Activated naive CD8-positive, alpha-beta T cell treated with anti-CD3 and anti-CD28 coated beads, Interleukin-2, amount 50 U/mL, for 24 hours (primary cell): ENCODE results near the gene NDRG2.

ENCODE experiments used
- ATAC-seq: fragments of 150-1000 bp; cut with Tn5 transposase; one replicate; pipeline ENCODE4 v1.10.0; 2021
- DNase-seq: peaks from one replicate; pipeline ENCODE4 v3.0.0; 2021
- H3K27ac Mint-ChIP-seq: one replicate; pipeline ENCODE4 v1.8.0; 2021; ENCODE audit warnings: mild to moderate bottlenecking, mixed read lengths
- H3K27me3 Mint-ChIP-seq: one replicate; pipeline ENCODE4 v1.8.0; 2021; ENCODE audit warnings: mixed read lengths
- H3K36me3 Mint-ChIP-seq: one replicate; pipeline ENCODE4 v1.8.0; 2021; ENCODE audit warnings: low read depth, mixed read lengths
- H3K4me1 Mint-ChIP-seq: one replicate; pipeline ENCODE4 v1.8.0; 2021; ENCODE audit warnings: mixed read lengths
- H3K4me3 Mint-ChIP-seq: one replicate; pipeline ENCODE4 v1.8.0; 2021; ENCODE audit warnings: mild to moderate bottlenecking, moderate library complexity, mixed read lengths
- H3K9me3 Mint-ChIP-seq: one replicate; pipeline ENCODE4 v1.8.0; 2021; ENCODE audit warnings: mixed read lengths

The NDRG2 gene

DNA sequence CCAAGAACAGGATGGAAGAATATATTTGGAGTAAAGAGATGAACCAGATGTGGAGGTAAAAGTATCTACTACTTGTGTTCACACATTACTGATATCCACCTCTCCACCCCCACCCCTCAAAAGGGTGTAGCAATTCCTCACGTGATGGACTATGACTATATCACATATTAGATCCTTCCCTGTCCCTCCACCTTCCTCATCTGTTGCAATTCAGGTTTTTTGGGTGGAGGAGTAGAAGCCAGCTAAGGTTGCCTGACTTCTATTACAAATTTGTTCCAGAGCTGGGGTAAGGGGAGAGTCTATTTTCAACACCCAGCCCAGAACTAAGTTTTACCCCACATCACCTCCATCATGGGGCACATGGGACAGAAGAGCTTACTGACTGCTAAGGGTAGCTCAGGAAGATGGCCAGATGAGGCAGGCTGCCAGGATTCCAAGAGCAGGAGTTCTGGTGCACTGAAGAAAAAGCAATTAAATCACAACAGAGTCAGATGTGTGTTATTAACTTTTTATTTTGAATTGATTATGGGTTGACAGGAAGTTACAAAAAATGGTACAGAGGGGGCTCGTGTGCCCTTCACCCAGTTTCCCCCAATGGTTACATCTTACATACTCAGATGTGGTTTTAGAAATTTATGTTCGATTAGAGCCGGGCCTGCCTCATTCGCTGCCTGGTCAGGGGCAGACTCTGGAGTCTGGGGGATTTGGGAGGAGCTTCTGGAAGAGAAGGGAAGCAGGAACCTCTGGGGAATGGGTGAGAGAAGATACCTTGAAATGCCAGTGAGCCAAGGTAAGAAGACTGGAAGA lies 7.7 kb upstream of the NDRG2 start:
- Mint-ChIP-seq H3K27me3 (no peaks in the 10 kb centered on the region), H3K4me1 (no peaks in the 10 kb centered on the region), H3K27ac (no peak overlapping the region), H3K36me3 (no peaks in the 10 kb centered on the region), H3K4me3 (no peak overlapping the region), H3K9me3 (no peaks in the 10 kb centered on the region)
- ATAC-seq (no peak), DNase-seq (no peak)

DNA sequence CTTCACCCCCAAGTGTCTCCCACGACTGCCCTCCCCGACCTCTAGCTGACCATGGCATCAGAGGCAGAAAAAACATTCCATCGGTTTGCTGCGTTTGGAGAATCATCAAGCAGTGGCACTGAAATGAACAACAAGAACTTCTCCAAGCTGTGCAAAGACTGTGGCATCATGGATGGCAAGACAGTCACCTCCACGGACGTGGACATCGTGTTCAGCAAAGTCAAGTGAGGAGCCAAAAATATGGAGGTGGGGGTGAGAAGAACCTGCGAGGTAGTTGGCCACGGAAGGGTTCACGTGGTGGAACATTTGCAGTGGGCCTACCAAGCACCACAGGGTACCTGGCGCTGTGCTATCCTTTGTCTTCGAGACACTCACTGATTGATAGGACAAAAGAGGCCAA lies 5.7 kb upstream of the NDRG2 start:
- H3K4me1 Mint-ChIP-seq: no peaks in the 10 kb centered on the region
- ATAC-seq (no peak), DNase-seq (no peak)
- no peaks in the 10 kb centered on the region for H3K27me3 Mint-ChIP-seq
- no peaks in the 10 kb centered on the region for H3K9me3 Mint-ChIP-seq
- H3K4me3 Mint-ChIP-seq: no peak overlapping the region
- H3K27ac Mint-ChIP-seq: no peak overlapping the region
- H3K36me3 Mint-ChIP-seq: no peaks in the 10 kb centered on the region

DNA sequence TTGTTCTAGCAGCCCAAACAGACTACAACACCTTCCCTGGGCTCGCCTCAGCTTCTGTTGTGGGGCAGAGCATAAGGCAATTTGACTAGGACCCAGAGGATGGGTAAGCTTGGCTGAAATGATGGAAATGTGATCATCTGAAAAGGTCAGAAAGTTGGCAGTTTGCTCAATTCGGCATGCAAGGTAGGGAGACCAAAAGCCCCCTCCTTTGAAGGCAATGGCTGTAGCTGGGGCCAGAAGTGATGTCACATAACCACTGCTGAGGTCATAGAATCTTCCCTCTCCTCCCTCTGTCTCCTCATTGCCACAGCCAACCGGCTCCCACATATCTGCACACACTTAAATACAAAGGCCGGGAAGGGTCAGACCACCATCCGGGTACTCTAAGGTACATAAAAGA lies 5.1 kb upstream of the NDRG2 start, which contains the start of gene TPPP2:
Gene TPPP2, plus strand, starts transcription at position 301 of the 400 bp plus-strand sequence. CDS start 365 bp downstream, outside the sequence.
- no peaks in the 10 kb centered on the region for H3K9me3 Mint-ChIP-seq

DNA sequence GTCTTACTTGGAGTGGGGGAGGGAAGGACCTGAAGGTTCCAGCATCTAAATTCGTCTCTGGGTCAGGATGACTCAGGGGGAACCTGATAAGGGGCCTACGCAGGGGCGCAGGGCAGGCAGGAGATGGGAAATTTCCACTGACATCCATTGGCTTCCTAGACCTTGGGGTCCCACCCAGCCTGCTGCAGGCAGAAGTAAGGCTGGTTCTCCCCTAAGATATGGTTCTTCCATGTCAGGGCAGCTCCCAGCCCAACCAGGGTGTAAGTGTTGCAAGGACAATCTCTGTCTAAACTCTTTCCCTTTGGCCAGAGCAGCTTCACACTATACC lies 2.1 kb upstream of the NDRG2 start:
- H3K27ac Mint-ChIP-seq: no peak overlapping the region
- no peak for ATAC-seq

More for the DNA sequence above, 5.1 kb upstream of the NDRG2 start, which contains the start of gene TPPP2:
- DNase-seq (no peak), ATAC-seq (no peak)
- Mint-ChIP-seq H3K27ac (no peak within 1 kb of the TSS), H3K27me3 (no peaks in the 10 kb centered on the region), H3K4me3 (no peak within 1 kb of the TSS), H3K4me1 (no peaks in the 10 kb centered on the region), H3K36me3 (no peaks in the 10 kb centered on the region)

DNA sequence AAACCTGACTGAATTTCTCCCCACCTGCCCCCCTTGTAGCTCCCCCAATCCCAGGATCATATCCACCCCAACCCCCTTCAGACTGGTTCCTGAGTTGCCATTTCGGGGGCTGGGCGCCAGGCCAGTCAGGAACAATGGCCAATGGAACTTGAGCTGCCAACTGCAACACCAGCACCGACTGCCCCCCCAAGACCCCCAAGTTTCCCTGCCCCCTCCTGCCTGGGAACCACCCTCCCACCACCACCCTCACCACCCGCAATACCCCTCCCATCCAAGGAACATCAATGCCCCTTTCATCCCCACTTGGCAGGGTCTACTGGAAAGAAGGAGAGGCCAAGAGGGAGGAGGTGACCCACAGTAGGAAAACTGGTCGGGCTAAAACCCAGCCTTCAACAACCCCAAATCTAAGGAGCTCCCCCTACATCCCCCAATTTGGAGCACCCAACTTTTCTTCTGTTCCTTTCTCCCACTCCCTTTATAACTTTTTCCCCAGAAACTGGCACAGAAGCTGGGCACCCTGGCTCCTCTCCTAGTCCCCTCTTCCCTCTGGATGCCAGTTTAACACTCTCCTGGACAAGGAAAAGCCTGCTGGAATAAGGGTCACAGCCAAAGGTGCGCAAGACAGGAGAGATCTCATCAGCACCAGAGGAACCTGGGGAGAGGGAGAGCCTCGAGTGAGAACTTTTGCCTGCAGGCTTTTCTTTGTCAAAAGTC lies 1.6 kb upstream of the NDRG2 start:
- DNase-seq (no peak), ATAC-seq (no peak)
- H3K27me3 Mint-ChIP-seq: peaks cover 8% of the 10 kb centered on the region
- H3K9me3 Mint-ChIP-seq: no peaks in the 10 kb centered on the region
- H3K27ac Mint-ChIP-seq: no peak overlapping the region
- no peak overlapping the region for H3K4me3 Mint-ChIP-seq
- peaks cover 11% of the 10 kb centered on the region for H3K4me1 Mint-ChIP-seq
- H3K36me3 Mint-ChIP-seq: no peaks in the 10 kb centered on the region

More for the DNA sequence above, 2.1 kb upstream of the NDRG2 start:
- no peak overlapping the region for H3K4me3 Mint-ChIP-seq
- no peaks in the 10 kb centered on the region for H3K9me3 Mint-ChIP-seq
- DNase-seq: no peak
- H3K36me3 Mint-ChIP-seq: no peaks in the 10 kb centered on the region
- peaks cover 8% of the 10 kb centered on the region for H3K27me3 Mint-ChIP-seq
- peaks cover 11% of the 10 kb centered on the region for H3K4me1 Mint-ChIP-seq

DNA sequence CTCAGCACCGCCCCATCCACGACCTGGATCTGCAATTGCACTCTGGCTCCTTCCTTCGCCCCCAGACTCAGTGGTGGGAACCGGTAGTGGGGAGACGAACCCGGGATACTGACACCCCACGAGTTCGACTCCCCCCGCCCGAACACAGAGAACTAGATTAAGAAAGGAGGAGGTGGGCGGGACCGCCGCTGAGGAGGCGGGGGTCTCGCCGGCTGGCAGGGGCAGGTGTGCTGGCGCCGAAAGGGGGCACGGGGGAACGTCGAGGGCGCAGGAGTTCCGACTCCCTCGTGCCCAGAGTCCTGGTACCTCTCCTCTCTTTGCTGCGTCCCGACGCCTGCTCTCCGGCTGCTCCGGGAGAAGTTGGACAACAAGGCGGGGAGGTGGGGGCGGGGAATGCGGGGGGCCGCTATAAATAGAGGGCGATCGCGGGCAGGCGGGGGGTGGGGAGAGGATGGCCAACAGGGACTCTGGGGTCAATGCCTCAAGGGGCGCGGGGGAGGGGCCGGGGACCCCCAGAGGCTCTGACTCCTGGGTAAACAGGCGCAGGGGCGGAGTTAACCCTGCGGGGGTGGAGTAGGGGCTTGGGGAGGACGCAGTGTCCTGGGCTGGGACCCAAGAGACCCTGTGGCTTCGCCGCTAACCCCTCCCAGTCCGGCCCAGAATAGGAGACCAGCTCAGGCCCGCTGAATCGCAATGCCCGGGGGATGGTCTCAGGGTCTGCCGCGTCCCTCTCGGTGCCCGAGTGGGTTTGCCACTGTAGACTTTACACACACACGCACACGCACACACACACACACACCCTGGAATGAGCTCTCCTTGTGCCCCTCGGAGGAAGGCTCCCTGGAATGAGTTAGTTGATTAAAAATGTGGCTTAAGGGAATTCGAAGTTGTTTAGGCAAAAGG lies 761 bp upstream of the NDRG2 start:
- H3K4me3 Mint-ChIP-seq: peak overlapping the region; percentile 66
- peaks cover 8% of the 10 kb centered on the region for H3K27me3 Mint-ChIP-seq
- no peaks in the 10 kb centered on the region for H3K9me3 Mint-ChIP-seq
- H3K4me1 Mint-ChIP-seq: peaks cover 11% of the 10 kb centered on the region
- no peaks in the 10 kb centered on the region for H3K36me3 Mint-ChIP-seq
- DNase-seq (no peak), ATAC-seq (no peak)
- H3K27ac Mint-ChIP-seq: no peak overlapping the region

DNA sequence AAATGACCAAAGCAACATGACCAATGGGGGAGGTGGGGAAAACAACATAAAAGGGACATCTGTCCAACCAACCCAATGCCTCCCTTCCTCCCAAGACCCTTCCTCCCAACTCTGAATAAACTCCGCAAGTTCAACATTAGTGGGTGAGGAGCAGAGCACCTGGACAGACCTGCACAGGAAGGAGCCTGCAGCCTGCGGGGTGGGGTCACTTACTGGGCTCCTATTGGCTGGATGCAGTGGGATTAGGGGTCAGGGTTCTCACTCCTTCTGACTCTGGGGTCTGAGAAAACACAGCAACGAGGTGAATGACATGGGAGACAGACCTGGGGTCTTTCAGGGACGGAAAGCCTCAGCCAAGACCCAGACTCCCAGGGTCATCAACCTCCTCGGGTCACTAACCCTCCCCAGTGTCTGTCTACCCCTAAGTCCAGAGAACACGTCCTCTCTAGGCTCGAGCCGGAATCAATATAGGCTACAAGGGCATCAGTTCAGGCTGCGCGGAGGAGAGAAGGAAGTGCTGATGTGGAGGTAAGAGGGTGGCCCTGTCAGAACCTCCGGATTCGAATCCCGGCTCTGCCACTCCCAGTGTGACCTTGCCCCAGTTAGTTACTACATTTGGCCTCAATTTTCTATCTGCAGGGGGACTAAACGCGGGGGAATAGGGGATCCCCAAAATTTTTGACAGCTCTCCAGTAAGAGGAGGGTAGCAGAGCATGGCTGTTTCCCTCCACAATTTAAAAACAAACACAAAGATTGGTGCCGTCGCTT lies 860 bp downstream of the NDRG2 start:
- DNase-seq: peak; percentile 11
- Mint-ChIP-seq H3K4me1 (peaks cover 11% of the 10 kb centered on the region), H3K27me3 (peaks cover 8% of the 10 kb centered on the region), H3K9me3 (no peaks in the 10 kb centered on the region), H3K4me3 (peak overlapping the region; percentile 76), H3K27ac (peak overlapping the region; percentile 51), H3K36me3 (no peaks in the 10 kb centered on the region)
- ATAC-seq: no peak

DNA sequence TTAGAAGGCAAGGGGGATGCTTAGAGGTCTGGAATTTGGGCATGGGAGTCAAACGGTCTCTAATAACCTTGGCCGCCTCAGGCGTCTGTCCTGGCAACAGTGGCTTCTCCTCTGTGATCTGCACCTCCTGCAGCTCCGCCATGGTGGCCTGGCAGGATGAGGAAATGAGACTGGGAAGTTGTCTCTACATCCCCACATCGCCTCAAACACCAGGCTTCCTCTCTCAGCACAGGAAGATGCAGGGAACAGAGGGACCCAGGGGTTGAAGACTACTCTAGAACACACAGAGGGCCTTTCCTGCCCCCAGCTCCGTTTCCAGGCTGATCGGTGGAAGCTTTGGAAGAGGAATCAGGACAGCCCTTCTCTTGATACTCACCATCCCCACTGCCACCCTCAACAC lies 1.7 kb downstream of the NDRG2 start:
- H3K27ac Mint-ChIP-seq: no peak overlapping the region
- peaks cover 11% of the 10 kb centered on the region for H3K4me1 Mint-ChIP-seq
- no peaks in the 10 kb centered on the region for H3K9me3 Mint-ChIP-seq
- peaks cover 8% of the 10 kb centered on the region for H3K27me3 Mint-ChIP-seq
- no peak for DNase-seq
- no peaks in the 10 kb centered on the region for H3K36me3 Mint-ChIP-seq
- no peak overlapping the region for H3K4me3 Mint-ChIP-seq
- ATAC-seq: no peak

DNA sequence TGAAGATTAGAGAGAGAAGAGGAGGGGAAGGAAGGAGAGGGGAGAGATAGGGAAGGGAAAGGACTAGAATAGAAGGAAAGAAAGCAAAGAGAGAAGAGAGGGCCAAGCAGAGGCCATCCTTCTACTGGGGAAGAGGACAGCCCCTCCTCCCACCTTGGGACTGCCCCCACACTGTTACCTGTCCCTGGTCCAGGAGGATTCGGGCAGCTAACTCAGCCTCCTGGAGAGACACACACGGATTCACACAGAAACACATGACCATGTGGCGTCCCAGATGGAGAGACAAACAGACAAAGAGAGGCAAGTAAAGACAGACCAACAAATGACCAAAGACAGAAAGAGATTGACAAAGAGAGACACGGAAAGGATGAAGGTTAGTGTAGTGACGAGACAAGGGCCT lies 2.2 kb downstream of the NDRG2 start:
- ATAC-seq: no peak
- Mint-ChIP-seq H3K4me1 (peaks cover 11% of the 10 kb centered on the region), H3K27me3 (peaks cover 8% of the 10 kb centered on the region), H3K36me3 (no peaks in the 10 kb centered on the region), H3K4me3 (no peak overlapping the region), H3K27ac (no peak overlapping the region), H3K9me3 (no peaks in the 10 kb centered on the region)
- no peak for DNase-seq

DNA sequence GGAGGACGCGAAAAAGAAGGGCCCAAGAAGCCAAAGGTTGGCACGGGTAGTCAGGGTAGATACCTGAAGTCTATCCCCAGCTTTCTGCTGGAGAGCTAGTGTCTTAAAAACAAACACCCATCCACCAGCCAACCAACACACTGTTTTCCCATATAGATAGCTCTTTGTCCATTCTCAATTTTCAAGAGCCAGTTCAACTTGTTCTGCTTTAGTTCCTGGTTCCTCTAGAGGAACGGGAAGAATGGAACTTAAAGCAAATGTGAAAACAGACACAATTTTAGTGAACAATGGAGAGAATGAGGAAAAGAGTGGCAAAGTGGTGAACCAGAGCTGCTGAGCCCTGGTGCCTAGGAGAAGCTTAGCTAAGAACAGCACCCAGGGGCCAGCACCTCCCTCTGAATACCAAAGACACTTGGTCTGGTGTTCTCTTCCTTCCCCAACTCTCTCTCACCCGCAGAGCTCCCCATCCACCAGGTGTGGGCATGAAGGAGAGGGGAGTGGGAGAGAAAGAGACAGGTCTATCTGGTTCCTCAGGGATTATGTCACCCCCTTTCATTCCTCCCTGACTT lies 3.8 kb downstream of the NDRG2 start:
- Mint-ChIP-seq H3K4me3 (no peak overlapping the region), H3K27ac (no peak overlapping the region), H3K4me1 (peaks cover 11% of the 10 kb centered on the region), H3K36me3 (no peaks in the 10 kb centered on the region), H3K27me3 (peaks cover 8% of the 10 kb centered on the region), H3K9me3 (no peaks in the 10 kb centered on the region)
- DNase-seq: no peak
- no peak for ATAC-seq

DNA sequence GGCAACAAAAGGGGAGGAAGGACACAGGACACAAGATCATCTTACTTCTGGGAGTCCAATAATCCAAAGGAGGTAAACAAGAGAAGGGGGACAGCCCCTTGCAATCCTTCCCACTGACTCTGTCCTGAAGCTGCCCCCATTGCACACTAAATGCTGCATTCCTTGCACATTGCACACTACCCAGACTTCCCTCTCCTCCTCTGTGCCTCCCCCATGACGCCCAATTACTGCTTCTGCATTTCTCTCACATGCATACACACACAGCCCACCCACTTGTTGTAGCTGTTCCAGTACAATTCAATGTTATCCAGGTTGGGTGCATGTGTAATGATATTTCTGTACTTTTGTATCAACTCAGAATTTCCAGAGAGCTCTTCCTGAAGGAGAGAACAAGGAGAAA lies 5.5 kb downstream of the NDRG2 start:
- no peaks in the 10 kb centered on the region for H3K36me3 Mint-ChIP-seq
- H3K27ac Mint-ChIP-seq: no peak overlapping the region
- H3K4me1 Mint-ChIP-seq: peaks cover 9% of the 10 kb centered on the region
- no peaks in the 10 kb centered on the region for H3K9me3 Mint-ChIP-seq
- ATAC-seq: no peak
- DNase-seq: no peak
- no peak overlapping the region for H3K4me3 Mint-ChIP-seq
- peaks cover 7% of the 10 kb centered on the region for H3K27me3 Mint-ChIP-seq

DNA sequence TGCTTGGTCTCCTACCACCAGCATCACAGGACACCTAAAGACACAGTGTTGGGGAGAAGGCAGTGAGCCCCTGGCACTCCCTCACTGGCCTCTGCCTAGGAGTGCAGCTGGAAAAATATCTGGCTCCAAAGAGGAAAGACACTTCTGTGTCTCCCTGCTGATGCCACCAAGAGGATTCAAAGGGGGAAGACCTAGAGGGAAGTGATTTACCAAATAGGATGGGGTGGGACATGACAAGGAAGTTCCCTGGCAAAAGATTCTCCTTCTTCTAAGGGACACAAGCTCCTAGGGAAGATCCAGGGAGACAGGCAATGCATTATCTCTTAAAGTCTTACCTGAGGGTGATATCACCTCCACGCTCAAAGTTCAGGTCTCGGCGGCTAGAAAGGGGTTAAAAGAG lies 6.1 kb downstream of the NDRG2 start:
- no peak overlapping the region for H3K4me3 Mint-ChIP-seq
- H3K4me1 Mint-ChIP-seq: peaks cover 3% of the 10 kb centered on the region
- H3K36me3 Mint-ChIP-seq: no peaks in the 10 kb centered on the region
- DNase-seq (no peak), ATAC-seq (no peak)
- H3K27me3 Mint-ChIP-seq: peaks cover 7% of the 10 kb centered on the region
- no peak overlapping the region for H3K27ac Mint-ChIP-seq
- H3K9me3 Mint-ChIP-seq: no peaks in the 10 kb centered on the region

DNA sequence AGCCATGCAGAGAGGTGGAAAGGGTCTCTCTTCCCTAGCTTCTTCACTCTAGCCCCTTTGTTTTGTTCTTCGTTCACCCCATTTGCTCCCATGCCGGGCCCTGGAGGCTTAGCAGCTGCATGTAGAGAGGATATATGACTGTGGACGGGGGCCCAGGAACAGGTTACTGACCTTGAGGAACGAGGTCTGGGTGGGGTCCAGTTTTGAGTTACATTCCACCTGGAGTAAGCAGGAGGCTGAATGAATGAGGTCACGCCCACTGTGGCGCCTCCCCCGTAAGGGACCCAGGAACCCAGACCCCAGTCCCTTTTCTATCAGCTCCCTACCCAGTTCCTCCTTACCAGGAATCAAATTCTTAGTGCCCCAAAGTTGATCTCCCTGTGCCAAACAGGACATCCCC lies 6.6 kb downstream of the NDRG2 start:
- H3K9me3 Mint-ChIP-seq: no peaks in the 10 kb centered on the region
- no peaks in the 10 kb centered on the region for H3K4me1 Mint-ChIP-seq
- no peak overlapping the region for H3K4me3 Mint-ChIP-seq
- no peak for DNase-seq
- H3K27me3 Mint-ChIP-seq: peaks cover 7% of the 10 kb centered on the region
- H3K27ac Mint-ChIP-seq: no peak overlapping the region
- no peak for ATAC-seq
- no peaks in the 10 kb centered on the region for H3K36me3 Mint-ChIP-seq
